BJ (cell line): ENCODE measurements around the gene LSP1. TPM values are rescaled to one million over a fixed set of nuclear protein-coding genes. Genes with fewer than 3 reads are reported as not detected.

ENCODE experiments used
- CTCF ChIA-PET: fragments of 350-600 bp; formaldehyde crosslinking; extraction: SDS; loops from one replicate; lab custom pipeline; 2021; ENCODE audit warnings: antibody characterized with exemption, inconsistent platforms; lab: Yijun Ruan, JAX
- POLR2A ChIA-PET: fragments of 300-600 bp; sonication (Branson Sonifier 250); formaldehyde crosslinking; extraction: SDS; loops from one replicate; lab custom pipeline; 2021; ENCODE audit warnings: antibody characterized with exemption; lab: Charles Lee
- DNase-seq: peaks from one replicate; pipeline ENCODE4 v3.0.0-alpha.2; 2011; ENCODE audit warnings: low read depth
- H3K27me3 ChIP-seq: 2 replicates; pipeline ENCODE4 v1.6.0; 2011; ENCODE audit warnings: low read length; ENCODE audit not compliant: control insufficient read depth, insufficient read depth
- H3K36me3 ChIP-seq: 2 replicates; pipeline ENCODE4 v1.5.1; 2011; ENCODE audit warnings: low read length; ENCODE audit not compliant: control insufficient read depth, insufficient read depth
- H3K4me3 ChIP-seq: 2 replicates; pipeline ENCODE4 v1.5.1; 2011; ENCODE audit warnings: low read depth, mild to moderate bottlenecking, control low read depth, low read length
- CTCF ChIP-seq: IDR thresholded peaks from 2 replicates; pipeline ENCODE4 v1.5.1; 2011; ENCODE audit warnings: low read depth, mild to moderate bottlenecking, control low read depth, inconsistent platforms, low read length, moderate library complexity; ENCODE audit not compliant: insufficient read depth
- polyA plus RNA-seq: library from polyadenylated mRNA; depleted of rRNA; stranded (reverse); fragments of >200 nt; gene quantifications from 2 replicates; pipeline ENCODE4 v1.2.3, GENCODE V29; 2011

LSP1 gene
- polyA plus RNA-seq, 1 experiment: not detected

GRCh38 chr11:1815751-1816150 lies 37.1 kb upstream of the LSP1 start:
- no peak for TF ChIP-seq CTCF

DNA sequence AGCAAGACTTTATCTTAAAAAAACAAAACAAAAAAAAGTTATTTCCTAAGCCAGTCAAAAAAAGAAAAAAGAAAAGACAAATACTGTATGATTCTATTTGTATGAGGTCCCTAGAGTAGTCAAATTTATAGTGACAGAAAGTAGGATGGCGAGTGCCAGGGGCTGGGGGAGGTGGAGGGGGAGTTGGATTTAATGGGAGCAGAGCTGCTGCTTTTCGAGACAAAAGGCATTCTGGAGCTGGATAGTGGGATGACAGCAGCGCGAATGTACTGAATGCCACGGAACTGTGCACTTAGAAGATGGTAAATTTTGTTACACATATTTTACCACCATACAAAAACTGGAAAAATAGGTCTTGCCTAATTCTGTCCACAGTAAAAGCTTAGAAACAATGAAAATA lies 35.9 kb upstream of the LSP1 start:
- CTCF ChIA-PET: interaction anchor here (0.7 to 1.8 kb wide), 5 partner anchors 10 to 123 kb away, joined by 3 to 7 read pairs (median 3); no protein-coding TSS in a partner anchor

More at GRCh38 chr11:1815751-1816150, 37.1 kb upstream of the LSP1 start:
- H3K4me3 ChIP-seq: no peak overlapping the region
- DNase-seq: no peak
- POLR2A ChIA-PET: no interaction called here
- CTCF ChIA-PET: interaction anchor here (0.6 to 2.1 kb wide), 6 partner anchors 17 to 643 kb away, joined by 3 to 10 read pairs (median 4); no protein-coding TSS in a partner anchor
- peaks cover 7% of the 10 kb centered on the region for H3K27me3 ChIP-seq
- no peaks in the 10 kb centered on the region for H3K36me3 ChIP-seq

DNA sequence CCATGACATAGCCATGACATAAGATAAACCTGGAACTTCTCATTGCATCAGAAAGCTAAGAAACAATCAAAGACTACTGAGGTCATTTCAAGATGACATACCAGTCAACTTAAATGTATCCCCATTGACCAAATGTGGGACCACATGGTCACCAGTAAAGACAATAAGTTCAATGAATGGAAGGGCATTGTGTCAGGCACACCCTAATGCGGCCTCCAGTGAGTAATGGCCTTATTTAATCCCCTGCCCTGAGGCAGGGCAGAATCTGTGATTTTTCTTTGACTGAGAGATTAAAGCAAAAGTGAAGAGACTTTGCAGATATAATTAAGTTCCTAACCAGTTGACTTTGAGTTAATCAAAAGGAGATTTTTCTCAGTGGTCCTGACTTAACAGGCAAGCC lies 35.4 kb upstream of the LSP1 start:
- no peak overlapping the region for H3K4me3 ChIP-seq
- no peak for TF ChIP-seq CTCF
- DNase-seq: no peak
- peaks cover 7% of the 10 kb centered on the region for H3K27me3 ChIP-seq
- H3K36me3 ChIP-seq: no peaks in the 10 kb centered on the region
- CTCF ChIA-PET: interaction anchor here (0.7 to 1.8 kb wide), 4 partner anchors 15 to 124 kb away, joined by 3 to 7 read pairs (median 4); no protein-coding TSS in a partner anchor
- POLR2A ChIA-PET: no interaction called here

More for the DNA sequence above, 35.9 kb upstream of the LSP1 start:
- H3K36me3 ChIP-seq: no peaks in the 10 kb centered on the region
- no peak overlapping the region for H3K4me3 ChIP-seq
- DNase-seq: no peak
- H3K27me3 ChIP-seq: peaks cover 7% of the 10 kb centered on the region
- POLR2A ChIA-PET: no interaction called here
- TF ChIP-seq CTCF: no peak

- ChIA-PET POLR2A (no interaction called here), CTCF (interaction anchor here (0.6 to 2.5 kb wide), 2 partner anchors 125 to 612 kb away, joined by 3 to 14 read pairs; no protein-coding TSS in a partner anchor)
- Histone ChIP-seq H3K4me3 (no peak overlapping the region), H3K27me3 (peaks cover 5% of the 10 kb centered on the region), H3K36me3 (no peaks in the 10 kb centered on the region)
- DNase-seq: no peak
- no peak for TF ChIP-seq CTCF
Measured at GRCh38 chr11:1819074-1819473, 33.8 kb upstream of the LSP1 start.

GRCh38 chr11:1820463-1821325 lies 32.2 kb upstream of the LSP1 start:
- POLR2A ChIA-PET: no interaction called here
- Histone ChIP-seq H3K4me3 (no peak overlapping the region), H3K36me3 (no peaks in the 10 kb centered on the region), H3K27me3 (peaks cover 3% of the 10 kb centered on the region; the same call in 1 of the 2 replicates)
- DNase-seq: no peak
- CTCF ChIA-PET: interaction anchor here (1.2 to 3.7 kb wide), 3 partner anchors 12 to 127 kb away, joined by 3 to 23 read pairs (median 14); no protein-coding TSS in a partner anchor
- no peak for TF ChIP-seq CTCF
